Measurements from ENCODE around the gene NDEL1. TPM values are rescaled to one million over a fixed set of nuclear protein-coding genes. Genes with fewer than 3 reads are reported as not detected.

NDEL1 gene
- total RNA-seq, 1 donor from 2014 or later: 74.1 TPM

DNA sequence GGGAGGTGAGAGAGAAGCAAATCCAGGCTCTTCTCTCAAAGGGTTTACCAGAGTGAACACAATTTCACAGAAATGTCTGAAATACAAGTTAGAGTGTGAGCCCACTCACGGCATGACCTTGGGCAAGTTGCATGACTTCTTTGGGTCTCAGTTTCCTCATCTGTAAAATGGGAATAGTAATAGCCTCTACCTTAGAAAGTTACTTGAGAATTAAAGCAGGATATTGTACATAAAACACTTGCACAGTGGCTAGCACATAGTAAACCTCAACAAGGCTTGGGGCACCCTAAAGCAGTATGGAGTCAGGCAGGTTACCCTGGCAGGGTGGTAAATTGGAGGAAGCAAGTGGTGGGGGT is 24.8 kb upstream of the NDEL1 start:
- no peak overlapping the region for H3K4me3 ChIP-seq
- peaks cover 24% of the 10 kb centered on the region for H3K4me1 ChIP-seq
- no peak overlapping the region for H3K27ac ChIP-seq
- H3K9me3 ChIP-seq: no peaks in the 10 kb centered on the region
- H3K27me3 ChIP-seq (ENCODE audit: low read depth): no peaks in the 10 kb centered on the region
- DNase-seq: no peak
- ATAC-seq: no peak
- intact Hi-C loops (cut with DNase I): no loop called here
- no peaks in the 10 kb centered on the region for H3K36me3 ChIP-seq
- TF ChIP-seq, protein P1, sequence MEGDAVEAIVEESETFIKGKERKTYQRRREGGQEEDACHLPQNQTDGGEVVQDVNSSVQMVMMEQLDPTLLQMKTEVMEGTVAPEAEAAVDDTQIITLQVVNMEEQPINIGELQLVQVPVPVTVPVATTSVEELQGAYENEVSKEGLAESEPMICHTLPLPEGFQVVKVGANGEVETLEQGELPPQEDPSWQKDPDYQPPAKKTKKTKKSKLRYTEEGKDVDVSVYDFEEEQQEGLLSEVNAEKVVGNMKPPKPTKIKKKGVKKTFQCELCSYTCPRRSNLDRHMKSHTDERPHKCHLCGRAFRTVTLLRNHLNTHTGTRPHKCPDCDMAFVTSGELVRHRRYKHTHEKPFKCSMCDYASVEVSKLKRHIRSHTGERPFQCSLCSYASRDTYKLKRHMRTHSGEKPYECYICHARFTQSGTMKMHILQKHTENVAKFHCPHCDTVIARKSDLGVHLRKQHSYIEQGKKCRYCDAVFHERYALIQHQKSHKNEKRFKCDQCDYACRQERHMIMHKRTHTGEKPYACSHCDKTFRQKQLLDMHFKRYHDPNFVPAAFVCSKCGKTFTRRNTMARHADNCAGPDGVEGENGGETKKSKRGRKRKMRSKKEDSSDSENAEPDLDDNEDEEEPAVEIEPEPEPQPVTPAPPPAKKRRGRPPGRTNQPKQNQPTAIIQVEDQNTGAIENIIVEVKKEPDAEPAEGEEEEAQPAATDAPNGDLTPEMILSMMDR (IDR thresholded peaks at IDR 0.05): no peak

DNA sequence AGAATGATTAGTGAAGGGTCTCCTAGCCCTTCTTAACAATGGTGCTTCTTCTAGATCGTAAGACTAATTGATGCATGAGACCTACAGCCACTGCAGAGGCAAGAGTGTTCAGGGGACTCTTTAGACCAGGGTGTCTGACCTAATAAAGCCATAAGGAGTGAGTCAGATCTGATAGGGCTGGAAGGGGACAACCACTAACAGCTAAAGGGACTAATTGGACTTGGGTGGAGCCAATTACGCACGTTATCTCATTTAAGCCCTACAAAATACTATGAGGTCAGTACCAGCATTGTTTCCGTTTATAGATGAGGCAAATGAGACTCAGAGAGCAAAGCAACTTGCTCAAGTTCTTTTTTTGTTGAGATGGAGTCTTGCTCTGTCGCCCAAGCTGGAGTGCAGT is 23.6 kb upstream of the NDEL1 start:
- ATAC-seq (no peak), DNase-seq (no peak)
- Histone ChIP-seq H3K4me1 (peaks cover 24% of the 10 kb centered on the region), H3K27ac (no peak overlapping the region), H3K27me3 (ENCODE audit: low read depth) (no peaks in the 10 kb centered on the region), H3K36me3 (no peaks in the 10 kb centered on the region), H3K9me3 (no peaks in the 10 kb centered on the region), H3K4me3 (no peak overlapping the region)
- TF ChIP-seq, protein P1 (IDR thresholded peaks at IDR 0.05): no peak
- intact Hi-C loops (cut with DNase I): no loop called here

DNA sequence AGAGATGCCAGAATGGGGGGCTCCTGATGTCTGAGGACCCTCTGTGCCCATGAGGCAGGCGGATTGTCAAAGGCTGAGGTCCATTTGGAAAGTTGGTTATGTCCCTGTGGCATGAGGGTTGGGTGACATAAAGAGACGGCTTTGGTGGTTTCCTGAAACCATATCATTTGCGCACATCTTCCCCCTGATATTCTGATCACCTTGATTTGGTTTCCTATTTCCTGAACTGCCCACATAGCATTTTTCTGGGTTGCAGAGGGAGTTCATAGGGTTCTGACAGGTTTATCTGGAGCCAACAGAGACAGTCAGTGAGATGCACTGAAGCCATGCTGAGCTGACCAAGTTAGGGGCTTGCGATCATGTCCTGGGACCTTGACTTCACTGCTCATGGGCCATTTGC is 22.4 kb upstream of the NDEL1 start:
- Histone ChIP-seq H3K27me3 (ENCODE audit: low read depth) (no peaks in the 10 kb centered on the region), H3K4me3 (no peak overlapping the region), H3K36me3 (no peaks in the 10 kb centered on the region), H3K27ac (no peak overlapping the region), H3K9me3 (no peaks in the 10 kb centered on the region), H3K4me1 (peaks cover 34% of the 10 kb centered on the region)
- DNase-seq: no peak
- ATAC-seq: no peak
- intact Hi-C loops (cut with DNase I): no loop called here
- TF ChIP-seq, protein P1 (IDR thresholded peaks at IDR 0.05): no peak

DNA sequence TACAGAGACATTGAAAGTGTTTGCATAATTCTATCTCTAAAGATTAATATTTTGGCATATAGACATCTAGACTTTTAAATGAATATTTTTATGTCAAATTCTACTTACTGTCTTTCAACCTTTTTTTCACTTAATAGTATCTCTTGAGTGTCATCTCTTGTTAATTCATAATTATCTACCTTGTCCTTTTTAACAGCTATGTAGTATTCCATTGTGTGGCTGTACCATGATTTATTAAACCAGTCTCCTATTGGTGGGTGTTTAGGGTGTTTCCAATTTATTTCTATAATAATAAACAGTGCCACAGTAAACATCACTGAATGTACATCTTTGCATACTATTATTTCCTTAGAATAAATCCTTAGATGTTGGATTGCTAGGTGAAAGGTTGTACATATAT is 21.7 kb upstream of the NDEL1 start:
- Histone ChIP-seq H3K27ac (no peak overlapping the region), H3K4me1 (peaks cover 34% of the 10 kb centered on the region), H3K4me3 (no peak overlapping the region), H3K27me3 (ENCODE audit: low read depth) (no peaks in the 10 kb centered on the region), H3K9me3 (no peaks in the 10 kb centered on the region), H3K36me3 (no peaks in the 10 kb centered on the region)
- intact Hi-C loops (cut with DNase I): no loop called here
- DNase-seq: no peak
- no peak for ATAC-seq
- TF ChIP-seq, protein P1 (IDR thresholded peaks at IDR 0.05): no peak

DNA sequence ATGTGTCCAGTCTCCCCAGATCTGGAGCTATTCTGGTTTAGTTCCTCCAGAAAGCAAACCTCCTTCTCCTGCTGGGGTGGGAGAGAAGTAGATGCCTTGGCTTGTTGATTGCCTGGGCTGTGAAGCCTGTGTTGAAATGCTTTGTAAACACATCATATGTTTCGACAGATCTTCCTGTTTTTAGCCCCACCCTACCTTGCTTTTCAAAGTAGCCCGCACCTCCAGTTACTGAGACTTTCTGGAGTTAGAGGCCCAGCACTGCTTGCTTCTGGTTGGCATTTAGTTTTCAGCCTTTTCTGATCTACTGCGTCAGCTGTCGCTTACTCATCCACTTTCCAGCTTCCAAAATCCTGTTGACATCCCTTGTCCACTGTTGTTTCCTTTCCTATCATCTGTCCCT is 17.9 kb upstream of the NDEL1 start:
- Histone ChIP-seq H3K36me3 (no peaks in the 10 kb centered on the region), H3K4me3 (no peak overlapping the region), H3K9me3 (no peaks in the 10 kb centered on the region), H3K27me3 (ENCODE audit: low read depth) (no peaks in the 10 kb centered on the region), H3K4me1 (peaks cover 40% of the 10 kb centered on the region), H3K27ac (peak overlapping the region; percentile 31)
- TF ChIP-seq, protein P1 (IDR thresholded peaks at IDR 0.05): no peak
- intact Hi-C loops (cut with DNase I): no loop called here
- ATAC-seq: peak in 1 of 2 donors; percentile 52
- no peak for DNase-seq

DNA sequence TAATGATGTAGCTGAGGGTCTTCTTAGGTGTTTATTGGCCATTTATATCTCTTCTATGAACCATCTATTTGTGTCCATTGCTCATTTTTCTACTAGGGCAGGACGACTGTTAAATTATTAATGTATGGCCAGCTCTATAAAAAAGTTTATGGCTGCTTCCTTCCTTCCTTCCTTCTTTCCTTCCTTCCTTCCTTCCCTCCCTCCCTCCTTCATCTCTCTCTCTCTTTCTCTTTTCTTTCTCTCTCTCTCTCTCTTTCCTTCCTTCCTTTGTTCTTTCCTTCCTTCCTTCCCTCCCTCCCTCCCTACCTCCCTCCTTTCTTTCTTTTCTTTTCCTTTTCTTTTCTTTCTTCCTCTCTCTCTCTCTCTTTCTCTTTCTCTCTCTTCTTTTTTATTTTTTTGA is 17.2 kb upstream of the NDEL1 start:
- no peak for DNase-seq
- TF ChIP-seq, protein P1 (IDR thresholded peaks at IDR 0.05): no peak
- Histone ChIP-seq H3K36me3 (no peaks in the 10 kb centered on the region), H3K27me3 (ENCODE audit: low read depth) (no peaks in the 10 kb centered on the region), H3K27ac (no peak overlapping the region), H3K9me3 (no peaks in the 10 kb centered on the region), H3K4me3 (no peak overlapping the region), H3K4me1 (peaks cover 33% of the 10 kb centered on the region)
- intact Hi-C loops (cut with DNase I): no loop called here
- no peak for ATAC-seq

Measured in lower lobe of right lung (tissue), 2 donors.